OCI-LY7 (cell line): Measurements from ENCODE around the gene NIP7. TPM values are rescaled to one million over a fixed set of nuclear protein-coding genes. Genes with fewer than 3 reads are reported as not detected.

Experiments
- BruUV-seq: library from RNA; stranded (reverse); fragments of 400-500 nt; replicated peaks from 2 replicates; lab custom pipeline; 2021; lab: Mats Ljungman, UMichigan
- CTCF ChIA-PET: fragments of 300-600 bp; sonication (Branson Sonifier 250); formaldehyde crosslinking; loops from one replicate; lab custom pipeline; 2022; ENCODE audit warnings: antibody characterized with exemption; ENCODE audit not compliant: unreplicated experiment; lab: Charles Lee
- POLR2A ChIA-PET: fragments of 300-600 bp; sonication (Branson Sonifier 250); formaldehyde crosslinking; loops from one replicate; lab custom pipeline; 2022; ENCODE audit warnings: antibody characterized with exemption; lab: Charles Lee
- DNase-seq: peaks from one replicate; pipeline ENCODE4 v3.0.0-alpha.2; 2015; ENCODE audit warnings: low spot score
- H2AFZ ChIP-seq: fragments of 200-600 bp; sonication (generic), shearing (Covaris generic); 2 replicates; pipeline ENCODE4 v1.6.1; 2014; ENCODE audit warnings: mild to moderate bottlenecking, antibody characterized with exemption, low read length, moderate library complexity
- H3K27ac ChIP-seq: fragments of 200-600 bp; sonication (generic); 2 replicates; pipeline ENCODE4 v1.5.1; 2014; ENCODE audit warnings: mixed run types, low read depth, mild to moderate bottlenecking, moderate library complexity, low read length, inconsistent platforms; ENCODE audit not compliant: poor library complexity, severe bottlenecking
- H3K36me3 ChIP-seq: fragments of 200-600 bp; sonication (generic); 2 replicates; pipeline ENCODE4 v1.6.1; 2014; ENCODE audit warnings: mild to moderate bottlenecking, antibody characterized with exemption, low read length, moderate library complexity, mixed read lengths; ENCODE audit not compliant: insufficient read depth
- H3K4me1 ChIP-seq: fragments of 200-600 bp; sonication (generic); 2 replicates; pipeline ENCODE4 v1.5.1; 2014; ENCODE audit warnings: mild to moderate bottlenecking, low read length; ENCODE audit not compliant: insufficient read depth, poor library complexity, severe bottlenecking
- H3K4me2 ChIP-seq: fragments of 200-600 bp; sonication (generic); 2 replicates; pipeline ENCODE4 v1.6.1; 2014; ENCODE audit warnings: mild to moderate bottlenecking, low read length
- H3K4me3 ChIP-seq: fragments of 200-600 bp; sonication (generic); 2 replicates; pipeline ENCODE4 v1.5.1; 2014; ENCODE audit warnings: mild to moderate bottlenecking, low read depth, low read length; ENCODE audit not compliant: poor library complexity, severe bottlenecking
- H3K79me2 ChIP-seq: fragments of 200-600 bp; sonication (generic); 2 replicates; pipeline ENCODE4 v1.6.1; 2016; ENCODE audit warnings: low read depth, mild to moderate bottlenecking, low read length, moderate library complexity, mixed read lengths; ENCODE audit not compliant: insufficient read depth
- H3K9me2 ChIP-seq: fragments of 200-600 bp; sonication (generic); 2 replicates; pipeline ENCODE4 v1.6.1; 2016; ENCODE audit warnings: mild to moderate bottlenecking, low read length, mixed read lengths; ENCODE audit not compliant: insufficient read depth
- H3K9me3 ChIP-seq: fragments of 200-600 bp; sonication (generic); 2 replicates; pipeline ENCODE4 v1.6.1; 2014; ENCODE audit warnings: mild to moderate bottlenecking, mixed run types, low read length, mixed read lengths
- H4K20me1 ChIP-seq: fragments of 200-600 bp; sonication (generic); 2 replicates; pipeline ENCODE4 v1.6.1; 2014; ENCODE audit warnings: mild to moderate bottlenecking, antibody characterized with exemption, low read length, moderate library complexity, mixed read lengths; ENCODE audit not compliant: insufficient read depth
- EZH2phosphoT487 ChIP-seq: fragments of 200-600 bp; sonication (generic); IDR thresholded peaks from 2 replicates; pipeline ENCODE4 v1.6.1; 2018; ENCODE audit warnings: low read depth, borderline replicate concordance, mild to moderate bottlenecking, mixed run types, antibody characterized with exemption, low read length, moderate library complexity, mixed read lengths
- intact Hi-C: fragments of 100-400 bp; cut with micrococcal nuclease; formaldehyde crosslinking; loops from one replicate; pipeline ENCODE4 v1.10.0; 2022; ENCODE audit not compliant: unreplicated experiment
- total RNA-seq, 2 experiments: library from RNA; depleted of rRNA in 1 of 2; stranded (reverse); fragments of >200 nt in 1 of 2; shearing (Covaris generic) in 1 of 2; gene quantifications; 2 replicates each; pipeline ENCODE4 v1.2.3, GENCODE V29; 2014 to 2022
- TF ChIP-seq, protein P1 (sequence below): fragments of 200-600 bp; sonication (generic); conservative IDR thresholded peaks from 2 replicates; pipeline ENCODE4 v1.5.1; 2014; ENCODE audit warnings: mild to moderate bottlenecking, antibody characterized with exemption, low read length, moderate library complexity, mixed read lengths

The NIP7 gene
- total RNA-seq, 2 experiments from 2014 or later: 39.7 to 49.1 TPM

GRCh38 chr16:69314534-69314933, 25.0 kb upstream of the NIP7 start:
- Histone ChIP-seq H3K4me3 (no peak overlapping the region), H4K20me1 (no peaks in the 10 kb centered on the region; the same call in 1 of the 2 replicates), H3K4me1 (peaks cover 12% of the 10 kb centered on the region), H2AFZ (no peak overlapping the region), H3K9me3 (no peaks in the 10 kb centered on the region), H3K9me2 (no peaks in the 10 kb centered on the region), H3K36me3 (peaks cover 59% of the 10 kb centered on the region), H3K27ac (no peak overlapping the region), H3K4me2 (no peak overlapping the region), H3K79me2 (peaks cover 31% of the 10 kb centered on the region)
- no peak for TF ChIP-seq EZH2phosphoT487
- TF ChIP-seq, protein P1, sequence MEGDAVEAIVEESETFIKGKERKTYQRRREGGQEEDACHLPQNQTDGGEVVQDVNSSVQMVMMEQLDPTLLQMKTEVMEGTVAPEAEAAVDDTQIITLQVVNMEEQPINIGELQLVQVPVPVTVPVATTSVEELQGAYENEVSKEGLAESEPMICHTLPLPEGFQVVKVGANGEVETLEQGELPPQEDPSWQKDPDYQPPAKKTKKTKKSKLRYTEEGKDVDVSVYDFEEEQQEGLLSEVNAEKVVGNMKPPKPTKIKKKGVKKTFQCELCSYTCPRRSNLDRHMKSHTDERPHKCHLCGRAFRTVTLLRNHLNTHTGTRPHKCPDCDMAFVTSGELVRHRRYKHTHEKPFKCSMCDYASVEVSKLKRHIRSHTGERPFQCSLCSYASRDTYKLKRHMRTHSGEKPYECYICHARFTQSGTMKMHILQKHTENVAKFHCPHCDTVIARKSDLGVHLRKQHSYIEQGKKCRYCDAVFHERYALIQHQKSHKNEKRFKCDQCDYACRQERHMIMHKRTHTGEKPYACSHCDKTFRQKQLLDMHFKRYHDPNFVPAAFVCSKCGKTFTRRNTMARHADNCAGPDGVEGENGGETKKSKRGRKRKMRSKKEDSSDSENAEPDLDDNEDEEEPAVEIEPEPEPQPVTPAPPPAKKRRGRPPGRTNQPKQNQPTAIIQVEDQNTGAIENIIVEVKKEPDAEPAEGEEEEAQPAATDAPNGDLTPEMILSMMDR: no peak
- DNase-seq: no peak
- intact Hi-C loops: no loop called here
- no TSS peak for BruUV-seq
- ChIA-PET CTCF (no interaction called here), POLR2A (interaction anchor here (1.2 kb wide), 1 partner anchor 13 kb away, joined by 5 read pairs; no protein-coding TSS in a partner anchor)

- BruUV-seq: no TSS peak
- H3K9me3 ChIP-seq: no peaks in the 10 kb centered on the region
- DNase-seq: no peak
- intact Hi-C loops: no loop called here
- H3K36me3 ChIP-seq: peaks cover 70% of the 10 kb centered on the region
- H4K20me1 ChIP-seq: no peaks in the 10 kb centered on the region; the same call in 1 of the 2 replicates
- no peak overlapping the region for H2AFZ ChIP-seq
- no peak for TF ChIP-seq EZH2phosphoT487
- TF ChIP-seq, protein P1: no peak
- no peak overlapping the region for H3K4me3 ChIP-seq
- H3K27ac ChIP-seq: no peak overlapping the region
- ChIA-PET POLR2A (interaction anchor here (1.2 kb wide), 1 partner anchor 11 kb away, joined by 5 read pairs; no protein-coding TSS in a partner anchor), CTCF (no interaction called here)
- peaks cover 31% of the 10 kb centered on the region for H3K79me2 ChIP-seq
- no peaks in the 10 kb centered on the region for H3K9me2 ChIP-seq
- H3K4me2 ChIP-seq: no peak overlapping the region
- peaks cover 8% of the 10 kb centered on the region for H3K4me1 ChIP-seq
Observed at GRCh38 chr16:69315486-69316311, 23.9 kb upstream of the NIP7 start.

- H4K20me1 ChIP-seq: peaks cover under 1% of the 10 kb centered on the region; the same call in 1 of the 2 replicates
- no peak for DNase-seq
- CTCF ChIA-PET: no interaction called here
Observed at GRCh38 chr16:69316595-69317034, 23.0 kb upstream of the NIP7 start.

More at GRCh38 chr16:69316595-69317034, 23.0 kb upstream of the NIP7 start:
- intact Hi-C loops: no loop called here
- H3K36me3 ChIP-seq: peaks cover 79% of the 10 kb centered on the region
- H3K9me2 ChIP-seq: no peaks in the 10 kb centered on the region
- no TSS peak for BruUV-seq
- no peak overlapping the region for H3K4me3 ChIP-seq
- peaks cover 31% of the 10 kb centered on the region for H3K79me2 ChIP-seq
- POLR2A ChIA-PET: no interaction called here
- TF ChIP-seq EZH2phosphoT487: no peak
- TF ChIP-seq, protein P1: no peak
- H3K4me2 ChIP-seq: no peak overlapping the region
- H3K9me3 ChIP-seq: no peaks in the 10 kb centered on the region
- H2AFZ ChIP-seq: no peak overlapping the region
- peaks cover 7% of the 10 kb centered on the region for H3K4me1 ChIP-seq
- H3K27ac ChIP-seq: no peak overlapping the region
